Measurements from ENCODE around the gene CDC42BPG. TPM values are rescaled to one million over a fixed set of nuclear protein-coding genes. Genes with fewer than 3 reads are reported as not detected.

CDC42BPG gene
- total and polyA plus RNA-seq, 2 donors (not counting 1 experiment from before 2014, with no cell fraction given), result 0.03 to 0.33 TPM

GRCh38 chr11:64796757-64797541 is 47.5 kb downstream of the CDC42BPG start:
- no peak overlapping the region for H2AFZ ChIP-seq (ENCODE audit: low read length)
- no peak overlapping the region for H3K4me3 ChIP-seq (replicated peaks in 1 of 4; ENCODE audit: control extremely low read depth in 1 of 4, insufficient read depth in 1 of 4, low read depth in 3 of 4, low read length in 4 of 4)
- no peak overlapping the region for H3K4me2 ChIP-seq (ENCODE audit: extremely low read depth, insufficient read depth, low read length)
- H3K27ac ChIP-seq (ENCODE audit: insufficient read depth, low read length), result no peak overlapping the region
- no peaks in the 10 kb centered on the region for H4K20me1 ChIP-seq (ENCODE audit: control insufficient read depth, extremely low read depth, insufficient read depth, low read length)
- no peaks in the 10 kb centered on the region for H3K27me3 ChIP-seq (ENCODE audit: control insufficient read depth, insufficient read depth, low read length)
- DNase-seq (ENCODE audit: low read depth in 2 of 2), result no peak
- TF ChIP-seq CTCF (conservative IDR thresholded peaks at IDR 0.05 in 1 of 2, IDR thresholded peaks at IDR 0.05 in 1 of 2; ENCODE audit: low read depth in 1 of 2, low read length in 2 of 2) (no peak), EZH2 (IDR thresholded peaks at IDR 0.05; ENCODE audit: low read length, missing control alignments) (no peak)
- H3K4me1 ChIP-seq (ENCODE audit: control insufficient read depth, extremely low read depth, insufficient read depth, low read length), result no peaks in the 10 kb centered on the region
- no peaks in the 10 kb centered on the region for H3K79me2 ChIP-seq (ENCODE audit: control insufficient read depth, insufficient read depth, low read length)
- no peak overlapping the region for H3K9ac ChIP-seq (ENCODE audit: insufficient read depth, low read length)
- peaks cover 4% of the 10 kb centered on the region for H3K36me3 ChIP-seq (ENCODE audit: control insufficient read depth, insufficient read depth, low read length)
- no peaks in the 10 kb centered on the region for H3K9me3 ChIP-seq (ENCODE audit: control insufficient read depth, insufficient read depth, low read depth, low read length)

GRCh38 chr11:64796047-64796756 is 48.3 kb downstream of the CDC42BPG start:
- Histone ChIP-seq H3K36me3 (ENCODE audit: control insufficient read depth, insufficient read depth, low read length) (peaks cover 4% of the 10 kb centered on the region), H3K27ac (ENCODE audit: insufficient read depth, low read length) (no peak overlapping the region), H2AFZ (ENCODE audit: low read length) (no peak overlapping the region), H3K4me1 (ENCODE audit: control insufficient read depth, extremely low read depth, insufficient read depth, low read length) (no peaks in the 10 kb centered on the region), H3K9me3 (ENCODE audit: control insufficient read depth, insufficient read depth, low read depth, low read length) (no peaks in the 10 kb centered on the region), H3K27me3 (ENCODE audit: control insufficient read depth, insufficient read depth, low read length) (no peaks in the 10 kb centered on the region), H4K20me1 (ENCODE audit: control insufficient read depth, extremely low read depth, insufficient read depth, low read length) (no peaks in the 10 kb centered on the region), H3K4me2 (ENCODE audit: extremely low read depth, insufficient read depth, low read length) (no peak overlapping the region), H3K9ac (ENCODE audit: insufficient read depth, low read length) (no peak overlapping the region), H3K4me3 (replicated peaks in 1 of 4; ENCODE audit: control extremely low read depth in 1 of 4, insufficient read depth in 1 of 4, low read depth in 3 of 4, low read length in 4 of 4) (no peak overlapping the region), H3K79me2 (ENCODE audit: control insufficient read depth, insufficient read depth, low read length) (no peaks in the 10 kb centered on the region)
- TF ChIP-seq EZH2 (IDR thresholded peaks at IDR 0.05; ENCODE audit: low read length, missing control alignments), result no peak
- no peak for TF ChIP-seq CTCF (conservative IDR thresholded peaks at IDR 0.05 in 1 of 2, IDR thresholded peaks at IDR 0.05 in 1 of 2; ENCODE audit: low read depth in 1 of 2, low read length in 2 of 2)
- DNase-seq (ENCODE audit: low read depth in 2 of 2), result no peak

DNA sequence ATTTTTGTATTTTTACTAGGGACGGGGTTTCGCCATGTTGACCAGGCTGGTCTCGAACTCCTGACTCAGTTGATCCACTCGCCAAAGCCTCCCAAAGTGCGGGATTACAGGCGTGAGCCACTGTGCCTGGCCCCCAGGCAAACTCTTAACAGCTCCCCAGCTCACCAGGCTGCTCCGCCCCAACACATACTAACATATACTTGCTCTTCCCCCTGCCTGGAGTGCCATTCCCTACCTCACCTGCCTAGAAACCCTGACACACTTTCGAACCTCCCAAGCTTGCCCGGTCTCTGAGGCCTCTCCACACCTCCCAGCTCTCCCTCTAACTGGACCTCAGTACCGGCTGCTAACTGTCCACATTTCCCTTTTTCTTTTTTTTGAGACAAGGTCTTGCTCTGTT is 49.9 kb downstream of the CDC42BPG start:
- Histone ChIP-seq H3K79me2 (ENCODE audit: control insufficient read depth, insufficient read depth, low read length) (no peaks in the 10 kb centered on the region), H2AFZ (ENCODE audit: low read length) (no peak overlapping the region), H4K20me1 (ENCODE audit: control insufficient read depth, extremely low read depth, insufficient read depth, low read length) (no peaks in the 10 kb centered on the region), H3K27ac (ENCODE audit: insufficient read depth, low read length) (no peak overlapping the region), H3K36me3 (ENCODE audit: control insufficient read depth, insufficient read depth, low read length) (peaks cover 4% of the 10 kb centered on the region), H3K27me3 (ENCODE audit: control insufficient read depth, insufficient read depth, low read length) (no peaks in the 10 kb centered on the region), H3K9me3 (ENCODE audit: control insufficient read depth, insufficient read depth, low read depth, low read length) (no peaks in the 10 kb centered on the region), H3K4me2 (ENCODE audit: extremely low read depth, insufficient read depth, low read length) (no peak overlapping the region), H3K4me1 (ENCODE audit: control insufficient read depth, extremely low read depth, insufficient read depth, low read length) (no peaks in the 10 kb centered on the region), H3K4me3 (replicated peaks in 1 of 4; ENCODE audit: control extremely low read depth in 1 of 4, insufficient read depth in 1 of 4, low read depth in 3 of 4, low read length in 4 of 4) (no peak overlapping the region), H3K9ac (ENCODE audit: insufficient read depth, low read length) (no peak overlapping the region)
- TF ChIP-seq CTCF (conservative IDR thresholded peaks at IDR 0.05 in 1 of 2, IDR thresholded peaks at IDR 0.05 in 1 of 2; ENCODE audit: low read depth in 1 of 2, low read length in 2 of 2), result no peak
- TF ChIP-seq EZH2 (IDR thresholded peaks at IDR 0.05; ENCODE audit: low read length, missing control alignments), result no peak
- no peak for DNase-seq (ENCODE audit: low read depth in 2 of 2)
